Thyroid gland (tissue), 4 donors: ENCODE measurements around the gene STK32B.

Source experiments
- POLR2A ChIP-seq, 2 donors: fragments of 450-650 bp; IDR thresholded peaks; one replicate each; pipeline ENCODE4 v1.6.1; 2017; ENCODE audit warnings: antibody characterized with exemption in 2 of 2, mild to moderate bottlenecking in 2 of 2, moderate library complexity in 1 of 2
- TF ChIP-seq, protein P1 (sequence below), 6 experiments: fragments of 200-600 bp in 3 of 6; fragments of 450-650 bp in 3 of 6; sonication (generic) in 3 of 6; IDR thresholded peaks; one replicate each; pipeline ENCODE4 v1.5.1; 2016 to 2019; ENCODE audit warnings: antibody characterized with exemption in 6 of 6, mild to moderate bottlenecking in 2 of 6, inconsistent platforms in 1 of 6, moderate library complexity in 1 of 6

DNA sequence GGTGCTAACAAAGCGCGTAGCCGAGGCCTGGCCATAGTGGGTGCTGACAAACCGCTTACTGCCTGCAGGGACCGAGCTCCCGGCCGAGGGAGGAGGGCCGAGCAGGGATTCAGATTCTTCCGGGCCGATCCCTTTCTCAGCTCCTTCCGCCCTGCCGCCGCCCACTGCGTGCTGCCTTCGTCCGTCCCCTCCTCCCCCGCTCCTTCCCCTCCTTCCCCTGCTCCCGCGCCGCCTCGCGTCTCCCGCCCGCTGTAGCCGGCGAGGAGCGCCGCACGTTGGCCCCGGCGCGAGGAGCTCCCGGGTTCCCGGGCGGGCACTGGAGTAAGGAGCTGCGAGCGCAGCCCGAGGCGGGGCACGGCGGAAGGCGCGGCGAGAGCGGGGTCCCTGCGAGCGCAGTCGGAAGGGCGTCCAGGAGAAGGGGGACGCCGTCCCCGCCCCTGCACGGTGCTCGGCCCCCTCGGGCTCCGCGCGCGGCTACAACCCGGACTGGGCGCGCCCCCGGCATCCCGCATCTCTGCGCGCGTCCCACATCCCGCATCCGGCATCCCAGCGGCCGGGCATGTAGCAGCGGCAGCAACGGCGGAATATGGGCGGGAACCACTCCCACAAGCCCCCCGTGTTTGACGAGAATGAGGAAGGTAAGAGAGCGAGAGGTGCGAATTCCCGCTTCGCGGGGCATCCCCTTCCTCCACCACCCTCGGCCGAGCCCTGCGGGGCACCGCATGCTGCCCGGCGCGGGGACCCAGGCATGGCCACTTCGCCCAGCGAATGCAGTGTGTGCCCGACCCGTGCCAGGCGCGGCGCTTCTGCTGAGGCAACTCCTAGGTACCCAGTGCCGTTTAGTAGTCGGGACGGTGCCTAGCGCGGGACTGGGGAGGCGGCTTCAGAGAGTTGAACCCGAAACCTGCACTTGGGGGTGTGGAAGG, at the start of gene STK32B:
- TF ChIP-seq POLR2A (IDR thresholded peaks at IDR 0.05) = no peak
- TF ChIP-seq, protein P1, sequence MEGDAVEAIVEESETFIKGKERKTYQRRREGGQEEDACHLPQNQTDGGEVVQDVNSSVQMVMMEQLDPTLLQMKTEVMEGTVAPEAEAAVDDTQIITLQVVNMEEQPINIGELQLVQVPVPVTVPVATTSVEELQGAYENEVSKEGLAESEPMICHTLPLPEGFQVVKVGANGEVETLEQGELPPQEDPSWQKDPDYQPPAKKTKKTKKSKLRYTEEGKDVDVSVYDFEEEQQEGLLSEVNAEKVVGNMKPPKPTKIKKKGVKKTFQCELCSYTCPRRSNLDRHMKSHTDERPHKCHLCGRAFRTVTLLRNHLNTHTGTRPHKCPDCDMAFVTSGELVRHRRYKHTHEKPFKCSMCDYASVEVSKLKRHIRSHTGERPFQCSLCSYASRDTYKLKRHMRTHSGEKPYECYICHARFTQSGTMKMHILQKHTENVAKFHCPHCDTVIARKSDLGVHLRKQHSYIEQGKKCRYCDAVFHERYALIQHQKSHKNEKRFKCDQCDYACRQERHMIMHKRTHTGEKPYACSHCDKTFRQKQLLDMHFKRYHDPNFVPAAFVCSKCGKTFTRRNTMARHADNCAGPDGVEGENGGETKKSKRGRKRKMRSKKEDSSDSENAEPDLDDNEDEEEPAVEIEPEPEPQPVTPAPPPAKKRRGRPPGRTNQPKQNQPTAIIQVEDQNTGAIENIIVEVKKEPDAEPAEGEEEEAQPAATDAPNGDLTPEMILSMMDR (IDR thresholded peaks at IDR 0.05) = no peak
